Keratinocyte (primary cell): ENCODE data around the gene JAM3. TPM values are rescaled to one million over a fixed set of nuclear protein-coding genes. Genes with fewer than 3 reads are reported as not detected.

ENCODE experiments used
- DNase-seq: peaks from one replicate; pipeline ENCODE4 v3.0.0-alpha.2; 2011; ENCODE audit warnings: low read depth, missing footprints, low spot score
- FAIRE-seq: peaks from 2 replicates; lab custom pipeline; 2011; peaks lifted over from hg19 to GRCh38; lab: Jason Lieb, UNC
- H2AFZ ChIP-seq: 2 replicates; pipeline ENCODE4 v1.6.0; 2012; ENCODE audit warnings: low read length, control low read depth, inconsistent platforms; ENCODE audit not compliant: control insufficient read depth
- H3K27ac ChIP-seq: 2 replicates; pipeline ENCODE4 v1.5.1; 2011; ENCODE audit warnings: low read length; ENCODE audit not compliant: control insufficient read depth, insufficient read depth
- H3K27me3 ChIP-seq: 3 replicates; pipeline ENCODE4 v1.6.0; 2011; ENCODE audit warnings: low read length; ENCODE audit not compliant: control insufficient read depth, insufficient read depth; ENCODE audit errors: extremely low read depth
- H3K36me3 ChIP-seq, 2 experiments: 2 replicates in 1 of 2; 3 replicates in 1 of 2; pipeline ENCODE4 v1.5.1; 2011; ENCODE audit warnings: low read length in 2 of 2, mild to moderate bottlenecking in 1 of 2; ENCODE audit not compliant: control insufficient read depth in 2 of 2, insufficient read depth in 2 of 2; ENCODE audit errors: extremely low read depth in 1 of 2
- H3K4me1 ChIP-seq: 3 replicates; pipeline ENCODE4 v1.5.1; 2011; ENCODE audit warnings: low read length; ENCODE audit not compliant: control insufficient read depth, insufficient read depth; ENCODE audit errors: extremely low read depth
- H3K4me2 ChIP-seq: 3 replicates; pipeline ENCODE4 v1.6.0; 2011; ENCODE audit warnings: low read depth, low read length; ENCODE audit not compliant: control insufficient read depth, insufficient read depth; ENCODE audit errors: extremely low read depth
- H3K4me3 ChIP-seq, 3 experiments: fragments of 200-600 bp in 1 of 3; sonication (generic) in 1 of 3; 2 replicates in 2 of 3; 3 replicates in 1 of 3; pipeline ENCODE4 v1.5.1; 2011 to 2016; ENCODE audit warnings: low read length in 3 of 3, mild to moderate bottlenecking in 3 of 3, control low read depth in 2 of 3, inconsistent platforms in 1 of 3, low read depth in 1 of 3, mixed read lengths in 1 of 3, mixed run types in 1 of 3, moderate library complexity in 1 of 3; ENCODE audit not compliant: control insufficient read depth in 2 of 3, insufficient read depth in 2 of 3; ENCODE audit errors: extremely low read depth in 1 of 3
- H3K79me2 ChIP-seq: 2 replicates; pipeline ENCODE4 v1.6.0; 2012; ENCODE audit warnings: low read length; ENCODE audit not compliant: control insufficient read depth, insufficient read depth
- H3K9ac ChIP-seq: 3 replicates; pipeline ENCODE4 v1.6.0; 2011; ENCODE audit warnings: low read length; ENCODE audit not compliant: control insufficient read depth, insufficient read depth; ENCODE audit errors: extremely low read depth
- H3K9me1 ChIP-seq: 3 replicates; pipeline ENCODE4 v1.6.0; 2011; ENCODE audit warnings: low read length; ENCODE audit not compliant: control insufficient read depth, insufficient read depth; ENCODE audit errors: extremely low read depth
- H3K9me3 ChIP-seq: 2 replicates; pipeline ENCODE4 v1.5.1; 2012; ENCODE audit warnings: low read depth, low read length; ENCODE audit not compliant: control insufficient read depth
- H4K20me1 ChIP-seq: 3 replicates; pipeline ENCODE4 v1.6.0; 2011; ENCODE audit warnings: low read length; ENCODE audit not compliant: control insufficient read depth, insufficient read depth; ENCODE audit errors: extremely low read depth
- EZH2 ChIP-seq: IDR thresholded peaks from one replicate; pipeline ENCODE4 v1.6.1; 2012; ENCODE audit warnings: inconsistent platforms, mild to moderate bottlenecking, low read length, moderate library complexity
- dilution Hi-C: fragments of 300-500 bp; cut with MboI; formaldehyde crosslinking; loops from one replicate; pipeline ENCODE4 v1.7.0; 2020; ENCODE audit warnings: low sequenced_read_pairs; ENCODE audit not compliant: extremely low pct_ligation_motif_present
- polyA plus RNA-seq, 5 experiments: library from polyadenylated mRNA; depleted of rRNA in 3 of 5; stranded (reverse) in 3 of 5; stranded (forward) in 1 of 5; unstranded in 1 of 5; fragments of >200 nt; gene quantifications; 1 replicate in 1 of 5; 2 replicates in 3 of 5; 3 replicates in 1 of 5; pipeline versions ENCODE4 v1.2.1 to v1.2.3, GENCODE V29; 2011 to 2012; ENCODE audit warnings: missing spikeins in 2 of 5, low read depth in 1 of 5, low replicate concordance in 1 of 5
- TF ChIP-seq, protein P1 (sequence below), 3 experiments: IDR thresholded peaks in 1 of 3; conservative IDR thresholded peaks in 1 of 3; optimal IDR thresholded peaks in 1 of 3; 2 replicates in 2 of 3; 3 replicates in 1 of 3; pipeline versions ENCODE3 to v1.5.1; 2011; ENCODE audit warnings: low read length in 3 of 3, mild to moderate bottlenecking in 3 of 3, moderate library complexity in 2 of 3, control low read depth in 1 of 3, inconsistent platforms in 1 of 3; ENCODE audit not compliant: insufficient read depth in 2 of 3; ENCODE audit errors: extremely low read depth in 1 of 3

The JAM3 gene
- polyA plus RNA-seq, 1 donor (not counting 4 experiments of a cell fraction or from before 2014, with no cell fraction given), result 11.4 TPM

DNA sequence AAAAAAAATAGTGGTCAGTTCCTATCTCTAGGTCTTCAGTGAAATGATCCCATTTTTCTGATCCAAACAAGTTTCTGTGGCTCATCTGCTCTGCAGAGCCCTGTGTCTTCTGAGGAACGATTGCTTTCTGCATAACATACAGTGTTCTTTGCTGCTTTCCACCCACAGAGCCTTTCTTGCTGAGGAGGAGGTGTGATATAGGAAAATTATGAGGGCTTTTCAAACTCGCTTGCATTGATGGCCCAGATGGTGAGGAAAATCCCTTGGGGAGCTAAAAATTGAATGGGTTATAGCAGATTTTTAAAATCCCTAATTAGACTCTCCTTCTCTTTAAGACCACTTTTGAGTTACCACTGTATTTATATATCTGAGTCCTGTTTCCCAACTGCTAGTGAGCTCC is 31.3 kb downstream of the JAM3 start:
- H3K9me1 ChIP-seq, result no peaks in the 10 kb centered on the region
- no peak overlapping the region for H2AFZ ChIP-seq
- H3K4me2 ChIP-seq, result no peak overlapping the region
- H4K20me1 ChIP-seq, result no peaks in the 10 kb centered on the region
- FAIRE-seq, result no peak
- H3K27ac ChIP-seq, result no peak overlapping the region
- no peak overlapping the region for H3K4me3 ChIP-seq
- H3K79me2 ChIP-seq, result no peaks in the 10 kb centered on the region
- no peaks in the 10 kb centered on the region for H3K36me3 ChIP-seq
- no peak for TF ChIP-seq EZH2
- TF ChIP-seq, protein P1, sequence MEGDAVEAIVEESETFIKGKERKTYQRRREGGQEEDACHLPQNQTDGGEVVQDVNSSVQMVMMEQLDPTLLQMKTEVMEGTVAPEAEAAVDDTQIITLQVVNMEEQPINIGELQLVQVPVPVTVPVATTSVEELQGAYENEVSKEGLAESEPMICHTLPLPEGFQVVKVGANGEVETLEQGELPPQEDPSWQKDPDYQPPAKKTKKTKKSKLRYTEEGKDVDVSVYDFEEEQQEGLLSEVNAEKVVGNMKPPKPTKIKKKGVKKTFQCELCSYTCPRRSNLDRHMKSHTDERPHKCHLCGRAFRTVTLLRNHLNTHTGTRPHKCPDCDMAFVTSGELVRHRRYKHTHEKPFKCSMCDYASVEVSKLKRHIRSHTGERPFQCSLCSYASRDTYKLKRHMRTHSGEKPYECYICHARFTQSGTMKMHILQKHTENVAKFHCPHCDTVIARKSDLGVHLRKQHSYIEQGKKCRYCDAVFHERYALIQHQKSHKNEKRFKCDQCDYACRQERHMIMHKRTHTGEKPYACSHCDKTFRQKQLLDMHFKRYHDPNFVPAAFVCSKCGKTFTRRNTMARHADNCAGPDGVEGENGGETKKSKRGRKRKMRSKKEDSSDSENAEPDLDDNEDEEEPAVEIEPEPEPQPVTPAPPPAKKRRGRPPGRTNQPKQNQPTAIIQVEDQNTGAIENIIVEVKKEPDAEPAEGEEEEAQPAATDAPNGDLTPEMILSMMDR (optimal IDR thresholded peaks at IDR 0.05 in 1 of 3, IDR thresholded peaks at IDR 0.05 in 1 of 3, conservative IDR thresholded peaks at IDR 0.05 in 1 of 3; ENCODE audit: extremely low read depth in 1 of 3, insufficient read depth in 2 of 3, low read length in 3 of 3), result no peak
- H3K4me1 ChIP-seq, result no peaks in the 10 kb centered on the region
- DNase-seq, result no peak
- H3K9ac ChIP-seq, result no peak overlapping the region
- no peaks in the 10 kb centered on the region for H3K9me3 ChIP-seq
- H3K27me3 ChIP-seq, result no peaks in the 10 kb centered on the region
- dilution Hi-C loops, result no loop called here

DNA sequence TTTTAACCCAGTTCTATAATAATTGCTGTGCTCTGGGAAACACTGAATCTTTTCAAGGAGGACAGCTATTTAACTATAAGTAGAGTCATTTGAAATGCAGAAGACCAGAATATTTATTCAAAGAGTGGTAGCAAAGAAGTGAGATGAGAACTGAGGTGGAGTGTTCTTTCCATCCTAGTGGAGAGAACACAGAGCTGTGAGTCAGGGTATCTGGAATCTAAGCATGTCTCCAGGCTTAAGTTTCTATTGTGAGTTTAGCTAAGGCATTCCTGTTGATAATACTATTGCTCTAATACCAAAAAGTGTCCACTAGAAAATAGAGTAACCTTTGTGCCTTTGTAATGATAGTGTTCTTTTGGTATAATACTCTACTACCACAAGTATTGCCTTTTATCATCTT is 32.4 kb downstream of the JAM3 start:
- Histone ChIP-seq H3K4me1 (no peaks in the 10 kb centered on the region), H3K9me1 (no peaks in the 10 kb centered on the region), H4K20me1 (no peaks in the 10 kb centered on the region), H2AFZ (no peak overlapping the region), H3K4me2 (no peak overlapping the region), H3K4me3 (no peak overlapping the region), H3K36me3 (no peaks in the 10 kb centered on the region), H3K27ac (no peak overlapping the region), H3K27me3 (no peaks in the 10 kb centered on the region), H3K9ac (no peak overlapping the region), H3K9me3 (no peaks in the 10 kb centered on the region), H3K79me2 (no peaks in the 10 kb centered on the region)
- dilution Hi-C loops, result no loop called here
- FAIRE-seq, result peak; percentile 43
- TF ChIP-seq EZH2, result no peak
- TF ChIP-seq, protein P1 (optimal IDR thresholded peaks at IDR 0.05 in 1 of 3, IDR thresholded peaks at IDR 0.05 in 1 of 3, conservative IDR thresholded peaks at IDR 0.05 in 1 of 3; ENCODE audit: extremely low read depth in 1 of 3, insufficient read depth in 2 of 3, low read length in 3 of 3), result no peak
- DNase-seq, result no peak
